Right atrium auricular region (tissue), 2 donors: ENCODE measurements around the gene CEMIP. TPM values are rescaled to one million over a fixed set of nuclear protein-coding genes. Genes with fewer than 3 reads are reported as not detected.

Source experiments
- DNase-seq: peaks from one replicate; pipeline ENCODE4 v3.0.0-alpha.2; 2019; ENCODE audit warnings: low spot score
- H3K27ac ChIP-seq, 2 donors: fragments of 200-600 bp; sonication (generic); 1 replicate in 1 of 2; 2 replicates in 1 of 2; pipeline ENCODE4 v1.5.1; 2016 to 2019
- H3K27me3 ChIP-seq, 2 donors: fragments of 200-600 bp; sonication (generic); one replicate each; pipeline versions ENCODE4 v1.5.1 to v1.6.0; 2017 to 2019
- H3K36me3 ChIP-seq: fragments of 200-600 bp; sonication (generic); one replicate; pipeline ENCODE4 v1.5.1; 2016
- H3K4me1 ChIP-seq, 2 donors: fragments of 200-600 bp; sonication (generic); one replicate each; pipeline versions ENCODE4 v1.5.1 to v1.6.0; 2017 to 2019
- H3K4me3 ChIP-seq, 2 donors: fragments of 200-600 bp; sonication (generic); 1 replicate in 1 of 2; 2 replicates in 1 of 2; pipeline ENCODE4 v1.5.1; 2017 to 2019; ENCODE audit warnings: mild to moderate bottlenecking in 1 of 2, moderate library complexity in 1 of 2
- H3K9me3 ChIP-seq, 2 donors: fragments of 200-600 bp; sonication (generic); one replicate each; pipeline ENCODE4 v1.5.1; 2019
- total RNA-seq, 2 donors: library from RNA; depleted of rRNA; stranded (reverse); fragments of >200 nt; gene quantifications; one replicate each; pipeline ENCODE4 v1.1.0, GENCODE V29; 2016
- TF ChIP-seq, protein P1 (sequence below), 2 donors: fragments of 200-600 bp; sonication (generic); IDR thresholded peaks; one replicate each; pipeline ENCODE4 v1.5.1; 2019; ENCODE audit warnings: antibody characterized with exemption in 2 of 2

CEMIP gene
- total RNA-seq, 2 donors from 2014 or later: 0.22 to 2.9 TPM

DNA sequence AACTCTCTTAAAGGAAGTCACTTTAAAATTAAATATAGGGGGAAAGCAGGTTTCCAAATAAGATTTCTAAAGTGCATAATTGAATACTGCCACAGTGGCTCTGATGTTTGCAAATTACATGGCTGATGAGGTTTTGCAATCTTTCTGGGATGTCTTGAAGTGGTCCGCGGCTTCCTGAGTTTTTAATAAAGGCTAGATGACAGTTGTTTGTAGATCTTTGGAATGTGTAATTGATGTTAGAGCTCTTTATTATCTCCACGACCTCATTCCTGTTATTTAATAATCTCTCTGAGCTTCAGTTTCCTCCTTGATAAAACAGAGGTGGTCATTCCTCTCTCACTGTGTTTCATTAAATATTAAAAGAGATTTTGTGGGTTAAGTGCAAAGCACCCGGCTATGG, 27.0 kb upstream of the CEMIP start:
- no peak overlapping the region for H3K27ac ChIP-seq
- no peak for DNase-seq
- no peaks in the 10 kb centered on the region for H3K4me1 ChIP-seq
- no peak overlapping the region for H3K4me3 ChIP-seq
- TF ChIP-seq, protein P1, sequence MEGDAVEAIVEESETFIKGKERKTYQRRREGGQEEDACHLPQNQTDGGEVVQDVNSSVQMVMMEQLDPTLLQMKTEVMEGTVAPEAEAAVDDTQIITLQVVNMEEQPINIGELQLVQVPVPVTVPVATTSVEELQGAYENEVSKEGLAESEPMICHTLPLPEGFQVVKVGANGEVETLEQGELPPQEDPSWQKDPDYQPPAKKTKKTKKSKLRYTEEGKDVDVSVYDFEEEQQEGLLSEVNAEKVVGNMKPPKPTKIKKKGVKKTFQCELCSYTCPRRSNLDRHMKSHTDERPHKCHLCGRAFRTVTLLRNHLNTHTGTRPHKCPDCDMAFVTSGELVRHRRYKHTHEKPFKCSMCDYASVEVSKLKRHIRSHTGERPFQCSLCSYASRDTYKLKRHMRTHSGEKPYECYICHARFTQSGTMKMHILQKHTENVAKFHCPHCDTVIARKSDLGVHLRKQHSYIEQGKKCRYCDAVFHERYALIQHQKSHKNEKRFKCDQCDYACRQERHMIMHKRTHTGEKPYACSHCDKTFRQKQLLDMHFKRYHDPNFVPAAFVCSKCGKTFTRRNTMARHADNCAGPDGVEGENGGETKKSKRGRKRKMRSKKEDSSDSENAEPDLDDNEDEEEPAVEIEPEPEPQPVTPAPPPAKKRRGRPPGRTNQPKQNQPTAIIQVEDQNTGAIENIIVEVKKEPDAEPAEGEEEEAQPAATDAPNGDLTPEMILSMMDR (IDR thresholded peaks at IDR 0.05): no peak
- H3K9me3 ChIP-seq: no peaks in the 10 kb centered on the region
- H3K36me3 ChIP-seq: no peaks in the 10 kb centered on the region
- H3K27me3 ChIP-seq: no peaks in the 10 kb centered on the region

DNA sequence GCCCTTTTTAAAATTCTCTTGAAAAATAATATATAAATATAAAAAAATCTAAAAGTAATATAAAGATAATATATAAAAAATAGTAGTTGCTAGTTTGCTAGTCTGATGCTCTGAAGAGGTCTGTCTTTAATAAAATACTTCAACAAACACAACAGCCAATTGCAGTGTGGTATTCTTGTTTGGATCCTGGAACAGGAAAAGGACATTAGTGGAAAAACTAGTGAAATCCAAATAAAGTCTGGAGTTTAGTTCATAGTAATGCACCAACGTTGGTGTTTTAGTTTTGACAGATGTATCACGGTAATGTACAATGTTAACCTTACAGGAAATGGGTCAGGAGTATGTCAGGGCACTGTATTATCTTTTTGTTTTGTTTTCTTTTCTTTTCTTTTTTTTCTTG, 26.0 kb upstream of the CEMIP start:
- TF ChIP-seq, protein P1 (IDR thresholded peaks at IDR 0.05): no peak
- H3K27ac ChIP-seq: no peak overlapping the region
- H3K9me3 ChIP-seq: no peaks in the 10 kb centered on the region
- no peaks in the 10 kb centered on the region for H3K36me3 ChIP-seq
- no peaks in the 10 kb centered on the region for H3K4me1 ChIP-seq
- no peaks in the 10 kb centered on the region for H3K27me3 ChIP-seq
- no peak for DNase-seq
- no peak overlapping the region for H3K4me3 ChIP-seq

DNA sequence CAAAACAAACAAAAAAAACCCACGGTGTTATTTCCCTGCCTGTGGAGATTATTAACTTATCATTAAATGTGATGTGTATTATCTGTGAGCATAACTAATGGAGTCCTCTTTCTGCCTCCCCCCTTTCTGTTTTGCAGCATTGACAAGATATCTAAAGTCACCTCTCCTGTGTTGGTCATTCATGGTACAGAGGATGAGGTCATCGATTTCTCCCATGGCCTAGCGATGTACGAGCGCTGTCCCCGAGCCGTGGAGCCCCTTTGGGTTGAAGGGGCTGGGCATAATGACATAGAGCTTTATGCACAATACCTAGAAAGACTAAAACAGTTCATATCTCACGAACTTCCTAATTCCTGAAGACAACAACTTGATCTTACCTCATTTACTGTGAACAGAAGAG, 25.2 kb upstream of the CEMIP start:
- Histone ChIP-seq H3K36me3 (no peaks in the 10 kb centered on the region), H3K27me3 (no peaks in the 10 kb centered on the region), H3K27ac (no peak overlapping the region), H3K4me1 (no peaks in the 10 kb centered on the region), H3K9me3 (no peaks in the 10 kb centered on the region), H3K4me3 (no peak overlapping the region)
- TF ChIP-seq, protein P1 (IDR thresholded peaks at IDR 0.05): no peak
- DNase-seq: no peak

DNA sequence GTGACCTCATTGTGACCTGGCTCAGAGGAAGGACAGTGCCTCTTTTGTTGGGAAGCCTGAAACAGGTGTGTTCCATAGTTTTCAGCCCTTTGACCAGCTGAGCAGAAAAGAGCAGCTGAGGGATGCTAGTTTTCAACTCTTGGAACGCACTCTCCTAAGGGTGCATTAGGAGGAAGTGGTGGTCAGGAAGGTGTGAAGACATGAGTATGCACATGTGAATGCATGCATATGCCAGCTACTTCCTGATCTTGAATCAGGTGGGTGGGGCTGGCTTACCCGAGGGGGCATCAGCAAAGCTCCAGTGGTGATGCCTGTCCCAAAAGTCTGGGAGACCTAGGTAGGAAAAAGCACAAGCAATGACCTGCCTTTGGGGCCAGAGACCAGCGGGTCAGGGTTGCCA, 23.3 kb upstream of the CEMIP start:
- no peak overlapping the region for H3K4me3 ChIP-seq
- H3K27ac ChIP-seq: no peak overlapping the region
- no peaks in the 10 kb centered on the region for H3K4me1 ChIP-seq
- H3K9me3 ChIP-seq: no peaks in the 10 kb centered on the region
- TF ChIP-seq, protein P1 (IDR thresholded peaks at IDR 0.05): no peak
- DNase-seq: no peak
- H3K27me3 ChIP-seq: no peaks in the 10 kb centered on the region
- H3K36me3 ChIP-seq: no peaks in the 10 kb centered on the region

DNA sequence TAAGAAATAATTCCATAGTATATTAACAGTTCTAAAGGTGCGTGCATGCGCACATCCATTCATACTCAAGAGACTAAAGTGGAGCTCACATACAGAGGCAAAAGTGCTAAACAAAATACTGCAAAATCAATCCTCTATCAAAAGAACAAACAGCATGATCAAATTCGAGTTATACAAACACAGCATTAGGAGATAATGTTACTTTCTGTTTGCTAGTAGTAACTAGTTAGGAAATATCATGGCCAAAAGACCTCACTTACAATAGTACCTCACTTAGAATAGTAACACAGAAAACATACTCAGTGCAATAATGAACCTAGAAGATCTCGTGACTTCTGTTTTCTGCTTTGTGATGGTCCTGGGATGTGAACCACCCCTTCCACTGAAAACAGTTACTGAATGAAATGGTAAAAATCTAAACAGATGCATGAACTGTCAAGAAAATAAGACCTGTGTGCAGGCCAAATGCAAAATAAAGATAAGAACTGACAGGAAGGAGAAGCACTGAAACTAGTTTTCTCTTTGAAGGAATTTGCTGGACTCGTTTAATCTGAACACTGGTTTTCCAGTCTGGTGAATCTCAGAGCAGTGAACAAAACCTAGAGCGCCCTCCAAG, 20.9 kb upstream of the CEMIP start:
- H3K4me1 ChIP-seq: no peaks in the 10 kb centered on the region
- no peak for DNase-seq
- TF ChIP-seq, protein P1 (IDR thresholded peaks at IDR 0.05): no peak
- H3K36me3 ChIP-seq: no peaks in the 10 kb centered on the region
- no peak overlapping the region for H3K4me3 ChIP-seq
- no peaks in the 10 kb centered on the region for H3K9me3 ChIP-seq
- no peak overlapping the region for H3K27ac ChIP-seq
- H3K27me3 ChIP-seq: no peaks in the 10 kb centered on the region

DNA sequence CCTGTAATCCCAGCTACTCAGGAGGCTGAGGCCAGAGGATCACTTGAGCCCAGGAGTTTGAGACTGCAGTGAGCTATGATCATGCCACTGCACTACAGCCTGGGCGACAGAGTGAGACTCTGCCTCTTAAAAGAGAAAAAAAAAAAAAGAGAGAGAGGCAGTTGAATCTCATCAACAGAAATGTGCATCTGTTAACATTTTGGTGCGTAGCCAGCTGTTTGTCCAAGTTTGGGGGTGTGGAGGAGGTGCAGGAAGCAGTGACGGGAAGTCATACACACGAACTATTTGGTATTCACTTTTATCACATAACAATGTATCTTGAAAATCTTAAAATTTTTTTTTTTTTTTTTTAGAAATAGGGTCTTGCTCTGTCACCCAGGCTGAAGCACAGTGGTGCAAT, 18.2 kb upstream of the CEMIP start:
- H3K27ac ChIP-seq: no peak overlapping the region
- TF ChIP-seq, protein P1 (IDR thresholded peaks at IDR 0.05): no peak
- no peaks in the 10 kb centered on the region for H3K9me3 ChIP-seq
- H3K36me3 ChIP-seq: no peaks in the 10 kb centered on the region
- DNase-seq: no peak
- H3K27me3 ChIP-seq: no peaks in the 10 kb centered on the region
- H3K4me3 ChIP-seq: no peak overlapping the region
- no peaks in the 10 kb centered on the region for H3K4me1 ChIP-seq
